HepG2 (cell line): ENCODE data around the gene SSTR5. TPM values are rescaled to one million over a fixed set of nuclear protein-coding genes. Genes with fewer than 3 reads are reported as not detected.
A peak's percentile ranks its signal among the peaks of the same experiment; 100 is the strongest.

Experiments used
- AGO1 ChIP-seq: fragments of 200-400 bp; formaldehyde crosslinking; IDR thresholded peaks from 2 replicates; pipeline ENCODE4 v1.6.1; 2017; ENCODE audit warnings: mild to moderate bottlenecking, low read depth, low read length, moderate library complexity; ENCODE audit not compliant: poor library complexity, severe bottlenecking
- ATF7 ChIP-seq, 2 experiments: fragments of 450-650 bp in 1 of 2; sonication (generic) in 1 of 2; formaldehyde crosslinking in 1 of 2; IDR thresholded peaks; 2 replicates each; pipeline versions ENCODE4 v1.4.0 to v1.6.1; 2016 to 2020; ENCODE audit warnings: antibody characterized with exemption in 1 of 2, mild to moderate bottlenecking in 1 of 2, missing genetic modification reagents in 1 of 2
- ESRRA ChIP-seq: sonication (generic); formaldehyde crosslinking; IDR thresholded peaks from 2 replicates; pipeline ENCODE4 v1.5.1; 2020; ENCODE audit warnings: mild to moderate bottlenecking, low read depth, missing genetic modification reagents
- HDAC2 ChIP-seq: sonication (generic); formaldehyde crosslinking; IDR thresholded peaks from 2 replicates; pipeline ENCODE4 v1.4.0; 2020; ENCODE audit warnings: missing genetic modification reagents
- JARID2 ChIP-seq: sonication (generic); formaldehyde crosslinking; IDR thresholded peaks from 2 replicates; pipeline ENCODE4 v1.8.1; 2023; ENCODE audit warnings: missing genetic modification reagents, inconsistent platforms; ENCODE audit not compliant: insufficient replicate concordance
- NR2F6 ChIP-seq, 2 experiments: IDR thresholded peaks; 2 replicates each; pipeline ENCODE4 v1.6.1; 2016; ENCODE audit warnings: antibody characterized with exemption in 1 of 2, mild to moderate bottlenecking in 1 of 2
- PAX8 ChIP-seq: sonication (generic); formaldehyde crosslinking; IDR thresholded peaks from 2 replicates; pipeline ENCODE4 v1.8.0; 2022; ENCODE audit warnings: mild to moderate bottlenecking, missing genetic modification reagents, borderline replicate concordance
- ZKSCAN8 ChIP-seq: IDR thresholded peaks from 2 replicates; pipeline ENCODE4 v1.6.1; 2016; ENCODE audit warnings: borderline replicate concordance, missing genetic modification reagents, missing compliant biosample characterization
- ZNF530 ChIP-seq: sonication (generic); formaldehyde crosslinking; IDR thresholded peaks from 2 replicates; pipeline ENCODE4 v1.5.0; 2020; ENCODE audit warnings: low read depth, mild to moderate bottlenecking, missing genetic modification reagents
- ZNF563 ChIP-seq: sonication (generic); formaldehyde crosslinking; IDR thresholded peaks from 2 replicates; pipeline ENCODE4 v1.8.0; 2022; ENCODE audit warnings: mild to moderate bottlenecking, moderate library complexity, missing genetic modification reagents
- ZNF607 ChIP-seq: sonication (generic); formaldehyde crosslinking; IDR thresholded peaks from 2 replicates; pipeline ENCODE4 v1.5.1; 2020; ENCODE audit warnings: missing genetic modification reagents, mild to moderate bottlenecking, borderline replicate concordance
- ZNF761 ChIP-seq: sonication (generic); formaldehyde crosslinking; conservative IDR thresholded peaks from 2 replicates; pipeline ENCODE4 v1.4.0; 2020; ENCODE audit warnings: mild to moderate bottlenecking, missing genetic modification reagents
- ZNF768 ChIP-seq: sonication (generic); formaldehyde crosslinking; IDR thresholded peaks from 2 replicates; pipeline ENCODE4 v1.4.0; 2020; ENCODE audit warnings: missing genetic modification reagents
- polyA plus RNA-seq, 8 experiments: library from polyadenylated mRNA; depleted of rRNA in 3 of 8; stranded (reverse) in 7 of 8; unstranded in 1 of 8; fragments of >200 nt; fragmentation: Illumina TruSeq in 4 of 8; extraction: Trizol in 4 of 8; gene quantifications; 2 replicates each; pipeline versions ENCODE4 v1.2.1 to v1.2.3, GENCODE V29; 2011 to 2016; ENCODE audit warnings: low read depth in 4 of 8, missing spikeins in 1 of 8, mixed read lengths in 1 of 8; ENCODE audit not compliant: insufficient read depth in 1 of 8
- total RNA-seq, 5 experiments: library from RNA; depleted of rRNA; stranded (reverse); fragments of >200 nt; fragmentation: Illumina TruSeq; extraction: Trizol; gene quantifications; 2 replicates each; pipeline ENCODE4 v1.2.3, GENCODE V29; 2016; ENCODE audit warnings: low read depth in 1 of 5
- TF ChIP-seq, protein P1 (sequence below): sonication (generic); formaldehyde crosslinking; IDR thresholded peaks from 2 replicates; pipeline ENCODE4 v1.5.1; 2020; ENCODE audit warnings: missing genetic modification reagents, mild to moderate bottlenecking, borderline replicate concordance
- TF ChIP-seq, protein P2 (sequence below): sonication (generic); formaldehyde crosslinking; IDR thresholded peaks from 2 replicates; pipeline ENCODE4 v1.4.0; 2020; ENCODE audit warnings: missing genetic modification reagents
- TF ChIP-seq, protein P3 (sequence below): sonication (generic); formaldehyde crosslinking; IDR thresholded peaks from 2 replicates; pipeline ENCODE4 v1.4.0; 2020; ENCODE audit warnings: missing genetic modification reagents
- TF ChIP-seq, protein P4 (sequence below): sonication (generic); formaldehyde crosslinking; IDR thresholded peaks from 2 replicates; pipeline ENCODE4 v1.4.0; 2020; ENCODE audit warnings: mild to moderate bottlenecking, missing genetic modification reagents
- TF ChIP-seq, protein P5 (sequence below): IDR thresholded peaks from 2 replicates; pipeline ENCODE4 v1.6.1; 2012; ENCODE audit warnings: inconsistent platforms

SSTR5 gene
- total and polyA plus RNA-seq, 2 of the 13 experiments (the other 11 are each of a cell fraction or from before 2014, with no cell fraction given) = 0.20 to 0.49 TPM

DNA sequence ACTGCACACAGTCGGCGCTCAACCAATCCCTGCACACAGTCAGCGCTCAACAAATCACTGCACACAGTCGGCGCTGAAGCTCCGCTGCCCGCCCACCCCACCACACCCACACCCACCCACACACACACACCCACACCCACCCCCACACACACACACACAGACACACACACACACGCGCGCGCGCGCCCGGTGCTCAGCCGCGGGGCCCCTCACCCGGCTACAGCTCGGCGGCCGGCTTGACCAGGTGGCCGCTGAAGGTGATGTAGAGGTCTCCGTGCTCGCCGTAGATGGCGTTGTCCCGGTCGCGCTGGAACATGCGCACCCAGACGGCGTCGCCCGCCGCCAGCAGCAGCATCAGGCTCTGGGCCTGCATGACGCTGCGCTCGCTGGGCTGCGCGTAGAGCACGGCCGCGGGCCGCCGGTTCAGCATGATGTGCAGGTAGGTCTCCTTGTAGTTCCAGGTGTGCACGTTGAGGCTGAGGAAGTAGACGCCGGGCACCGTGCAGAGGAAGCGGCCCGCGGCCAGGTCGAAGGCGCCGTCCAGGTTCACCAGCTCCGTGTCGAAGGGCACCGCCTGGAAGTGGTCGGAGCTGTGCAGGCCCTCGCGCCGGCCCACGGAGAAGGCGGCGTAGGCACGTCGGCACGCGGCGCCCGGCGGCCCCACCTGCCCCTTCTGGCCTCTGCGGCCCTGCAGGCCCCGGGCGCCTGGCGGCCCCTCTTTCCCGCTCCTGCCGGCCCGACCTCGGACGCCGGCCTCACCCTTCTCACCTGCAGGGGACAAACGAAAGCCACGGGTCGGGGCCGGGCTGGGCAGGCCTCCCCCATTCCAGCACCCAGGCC, 21.0 kb downstream of the SSTR5 start (continued):
- TF ChIP-seq, protein P1, sequence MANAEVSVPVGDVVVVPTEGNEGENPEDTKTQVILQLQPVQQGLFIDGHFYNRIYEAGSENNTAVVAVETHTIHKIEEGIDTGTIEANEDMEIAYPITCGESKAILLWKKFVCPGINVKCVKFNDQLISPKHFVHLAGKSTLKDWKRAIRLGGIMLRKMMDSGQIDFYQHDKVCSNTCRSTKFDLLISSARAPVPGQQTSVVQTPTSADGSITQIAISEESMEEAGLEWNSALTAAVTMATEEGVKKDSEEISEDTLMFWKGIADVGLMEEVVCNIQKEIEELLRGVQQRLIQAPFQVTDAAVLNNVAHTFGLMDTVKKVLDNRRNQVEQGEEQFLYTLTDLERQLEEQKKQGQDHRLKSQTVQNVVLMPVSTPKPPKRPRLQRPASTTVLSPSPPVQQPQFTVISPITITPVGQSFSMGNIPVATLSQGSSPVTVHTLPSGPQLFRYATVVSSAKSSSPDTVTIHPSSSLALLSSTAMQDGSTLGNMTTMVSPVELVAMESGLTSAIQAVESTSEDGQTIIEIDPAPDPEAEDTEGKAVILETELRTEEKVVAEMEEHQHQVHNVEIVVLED (CRISPR knock-in tag) = no peak
- 0 out of 2 replicates have a peak, but pooled peaks have one; percentile 26 for TF ChIP-seq ESRRA
- peak; percentile 66 for TF ChIP-seq AGO1
- 0 out of 2 replicates have a peak, but pooled peaks have one; percentile 49 for TF ChIP-seq ZNF761 (CRISPR knock-in tag)
- TF ChIP-seq, protein P2, sequence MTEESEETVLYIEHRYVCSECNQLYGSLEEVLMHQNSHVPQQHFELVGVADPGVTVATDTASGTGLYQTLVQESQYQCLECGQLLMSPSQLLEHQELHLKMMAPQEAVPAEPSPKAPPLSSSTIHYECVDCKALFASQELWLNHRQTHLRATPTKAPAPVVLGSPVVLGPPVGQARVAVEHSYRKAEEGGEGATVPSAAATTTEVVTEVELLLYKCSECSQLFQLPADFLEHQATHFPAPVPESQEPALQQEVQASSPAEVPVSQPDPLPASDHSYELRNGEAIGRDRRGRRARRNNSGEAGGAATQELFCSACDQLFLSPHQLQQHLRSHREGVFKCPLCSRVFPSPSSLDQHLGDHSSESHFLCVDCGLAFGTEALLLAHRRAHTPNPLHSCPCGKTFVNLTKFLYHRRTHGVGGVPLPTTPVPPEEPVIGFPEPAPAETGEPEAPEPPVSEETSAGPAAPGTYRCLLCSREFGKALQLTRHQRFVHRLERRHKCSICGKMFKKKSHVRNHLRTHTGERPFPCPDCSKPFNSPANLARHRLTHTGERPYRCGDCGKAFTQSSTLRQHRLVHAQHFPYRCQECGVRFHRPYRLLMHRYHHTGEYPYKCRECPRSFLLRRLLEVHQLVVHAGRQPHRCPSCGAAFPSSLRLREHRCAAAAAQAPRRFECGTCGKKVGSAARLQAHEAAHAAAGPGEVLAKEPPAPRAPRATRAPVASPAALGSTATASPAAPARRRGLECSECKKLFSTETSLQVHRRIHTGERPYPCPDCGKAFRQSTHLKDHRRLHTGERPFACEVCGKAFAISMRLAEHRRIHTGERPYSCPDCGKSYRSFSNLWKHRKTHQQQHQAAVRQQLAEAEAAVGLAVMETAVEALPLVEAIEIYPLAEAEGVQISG = peak; percentile 54
- peak; percentile 18; the same call in 1 of the 2 replicates for TF ChIP-seq ZNF607 (CRISPR knock-in tag)
- no peak for TF ChIP-seq PAX8
- peak; percentile 60; the same call in 1 of the 2 replicates for TF ChIP-seq ZNF563 (CRISPR knock-in tag)
- TF ChIP-seq, protein P3, sequence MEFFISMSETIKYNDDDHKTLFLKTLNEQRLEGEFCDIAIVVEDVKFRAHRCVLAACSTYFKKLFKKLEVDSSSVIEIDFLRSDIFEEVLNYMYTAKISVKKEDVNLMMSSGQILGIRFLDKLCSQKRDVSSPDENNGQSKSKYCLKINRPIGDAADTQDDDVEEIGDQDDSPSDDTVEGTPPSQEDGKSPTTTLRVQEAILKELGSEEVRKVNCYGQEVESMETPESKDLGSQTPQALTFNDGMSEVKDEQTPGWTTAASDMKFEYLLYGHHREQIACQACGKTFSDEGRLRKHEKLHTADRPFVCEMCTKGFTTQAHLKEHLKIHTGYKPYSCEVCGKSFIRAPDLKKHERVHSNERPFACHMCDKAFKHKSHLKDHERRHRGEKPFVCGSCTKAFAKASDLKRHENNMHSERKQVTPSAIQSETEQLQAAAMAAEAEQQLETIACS (CRISPR knock-in tag) = peak; percentile 48; the same call in 1 of the 2 replicates
- TF ChIP-seq, protein P4, sequence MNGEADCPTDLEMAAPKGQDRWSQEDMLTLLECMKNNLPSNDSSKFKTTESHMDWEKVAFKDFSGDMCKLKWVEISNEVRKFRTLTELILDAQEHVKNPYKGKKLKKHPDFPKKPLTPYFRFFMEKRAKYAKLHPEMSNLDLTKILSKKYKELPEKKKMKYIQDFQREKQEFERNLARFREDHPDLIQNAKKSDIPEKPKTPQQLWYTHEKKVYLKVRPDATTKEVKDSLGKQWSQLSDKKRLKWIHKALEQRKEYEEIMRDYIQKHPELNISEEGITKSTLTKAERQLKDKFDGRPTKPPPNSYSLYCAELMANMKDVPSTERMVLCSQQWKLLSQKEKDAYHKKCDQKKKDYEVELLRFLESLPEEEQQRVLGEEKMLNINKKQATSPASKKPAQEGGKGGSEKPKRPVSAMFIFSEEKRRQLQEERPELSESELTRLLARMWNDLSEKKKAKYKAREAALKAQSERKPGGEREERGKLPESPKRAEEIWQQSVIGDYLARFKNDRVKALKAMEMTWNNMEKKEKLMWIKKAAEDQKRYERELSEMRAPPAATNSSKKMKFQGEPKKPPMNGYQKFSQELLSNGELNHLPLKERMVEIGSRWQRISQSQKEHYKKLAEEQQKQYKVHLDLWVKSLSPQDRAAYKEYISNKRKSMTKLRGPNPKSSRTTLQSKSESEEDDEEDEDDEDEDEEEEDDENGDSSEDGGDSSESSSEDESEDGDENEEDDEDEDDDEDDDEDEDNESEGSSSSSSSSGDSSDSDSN (CRISPR knock-in tag) = peak; percentile 62
- TF ChIP-seq ZNF530 = no peak
- no peak for TF ChIP-seq ATF7 (IDR thresholded peaks at IDR 0.05)
- TF ChIP-seq ATF7 (CRISPR knock-in tag; IDR thresholded peaks at IDR 0.05) = 0 out of 2 replicates have a peak, but pooled peaks have one; percentile 17
- no peak for TF ChIP-seq NR2F6 (IDR thresholded peaks at IDR 0.05)
- TF ChIP-seq NR2F6 (CRISPR knock-in tag; IDR thresholded peaks at IDR 0.05) = peak; percentile 24; the same call in 1 of the 2 replicates
- peak; percentile 28 for TF ChIP-seq JARID2 (CRISPR knock-in tag)
- TF ChIP-seq, protein P5, sequence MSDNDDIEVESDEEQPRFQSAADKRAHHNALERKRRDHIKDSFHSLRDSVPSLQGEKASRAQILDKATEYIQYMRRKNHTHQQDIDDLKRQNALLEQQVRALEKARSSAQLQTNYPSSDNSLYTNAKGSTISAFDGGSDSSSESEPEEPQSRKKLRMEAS = peak; percentile 55
- peak; percentile 33; the same call in 1 of the 2 replicates for TF ChIP-seq HDAC2
- TF ChIP-seq ZKSCAN8 (CRISPR knock-in tag) = peak; percentile 79
- peak; percentile 29; the same call in 1 of the 2 replicates for TF ChIP-seq ZNF768 (CRISPR knock-in tag)
